WTC11 (cell line): ENCODE results near the gene PCDHB15. TPM values are rescaled to one million over a fixed set of nuclear protein-coding genes. Genes with fewer than 3 reads are reported as not detected.
"Not testable (repeated sequence)": the region's sequence is repeated elsewhere in the genome, so short reads cannot be mapped to it uniquely, and the experiment has no call there.

ENCODE experiments used
- ATAC-seq: fragments of 200-7000 bp; cut with Tn5 transposase; 2 replicates; pipeline ENCODE4 v1.10.0; 2021; ENCODE audit warnings: mild to moderate bottlenecking, moderate library complexity
- CTCF ChIA-PET: fragments of 300-600 bp; sonication (Branson Sonifier 250); formaldehyde crosslinking; loops from one replicate; lab custom pipeline; 2021; ENCODE audit warnings: antibody characterized with exemption; lab: Charles Lee
- POLR2A ChIA-PET: fragments of 350-600 bp; sonication (Branson Sonifier 250); formaldehyde crosslinking; loops from one replicate; lab custom pipeline; 2021; ENCODE audit warnings: antibody characterized with exemption; lab: Charles Lee
- DNase-seq: peaks from one replicate; pipeline ENCODE4 v3.0.0; 2021; ENCODE audit warnings: low spot score
- H3K27ac Mint-ChIP-seq: 2 replicates; pipeline ENCODE4 v1.8.0; 2021; ENCODE audit warnings: mixed read lengths
- H3K27me3 Mint-ChIP-seq: 2 replicates; pipeline ENCODE4 v1.8.0; 2021; ENCODE audit warnings: low read depth, mild to moderate bottlenecking, moderate library complexity, mixed read lengths
- H3K36me3 Mint-ChIP-seq: 2 replicates; pipeline ENCODE4 v1.8.0; 2021; ENCODE audit warnings: mixed read lengths
- H3K4me1 Mint-ChIP-seq: 2 replicates; pipeline ENCODE4 v1.8.0; 2022; ENCODE audit warnings: mixed read lengths
- H3K4me3 Mint-ChIP-seq: 2 replicates; pipeline ENCODE4 v1.8.0; 2021; ENCODE audit warnings: mild to moderate bottlenecking, moderate library complexity, mixed read lengths
- H3K9me3 Mint-ChIP-seq: 2 replicates; pipeline ENCODE4 v1.8.0; 2021; ENCODE audit warnings: mixed read lengths
- ATF1 ChIP-seq: sonication (generic); formaldehyde crosslinking; IDR thresholded peaks from 2 replicates; pipeline ENCODE4 v1.8.1; 2023; ENCODE audit warnings: mild to moderate bottlenecking, moderate library complexity, missing genetic modification reagents
- CTCF ChIP-seq: fragments of 200-600 bp; IDR thresholded peaks from 2 replicates; pipeline ENCODE4 v1.8.0; 2022; ENCODE audit warnings: antibody characterized with exemption
- FOXK1 ChIP-seq: sonication (generic); formaldehyde crosslinking; IDR thresholded peaks from 2 replicates; pipeline ENCODE4 v1.8.0; 2022; ENCODE audit warnings: mild to moderate bottlenecking, moderate library complexity, missing genetic modification reagents
- TEAD1 ChIP-seq: sonication (generic); formaldehyde crosslinking; IDR thresholded peaks from 2 replicates; pipeline ENCODE4 v1.8.0; 2022; ENCODE audit warnings: mild to moderate bottlenecking, missing genetic modification reagents
- USF1 ChIP-seq: sonication (generic); formaldehyde crosslinking; IDR thresholded peaks from 2 replicates; pipeline ENCODE4 v1.8.0; 2022; ENCODE audit warnings: mild to moderate bottlenecking, missing genetic modification reagents
- ZBTB43 ChIP-seq: sonication (generic); formaldehyde crosslinking; IDR thresholded peaks from 2 replicates; pipeline ENCODE4 v1.8.1; 2023; ENCODE audit warnings: mild to moderate bottlenecking, missing genetic modification reagents
- ZNF232 ChIP-seq: sonication (generic); formaldehyde crosslinking; IDR thresholded peaks from 2 replicates; pipeline ENCODE4 v1.8.0; 2022; ENCODE audit warnings: mild to moderate bottlenecking, missing genetic modification reagents
- ZNF425 ChIP-seq: fragments of 250-450 bp; sonication (Bioruptor Pico); conservative IDR thresholded peaks from 2 replicates; pipeline ENCODE4 v1.9.0; 2021; ENCODE audit warnings: mild to moderate bottlenecking
- total RNA-seq: library from RNA; stranded (reverse); gene quantifications from 3 replicates; pipeline ENCODE4 v1.2.3, GENCODE V29; 2021

PCDHB15 gene
- total RNA-seq, 1 experiment from 2014 or later = 8.4 TPM

GRCh38 chr5:141213656-141214339 lies 31.4 kb upstream of the PCDHB15 start, which contains the start of gene PCDHB13:
TSS of gene PCDHB13 (plus strand) at chr5:141213919. CDS start at chr5:141214124, 205 bp downstream.
- H3K27me3 Mint-ChIP-seq, H3K4me1 Mint-ChIP-seq, H3K27ac Mint-ChIP-seq, POLR2A ChIA-PET: not testable (repeated sequence)
- ATAC-seq = peak; percentile 90
- DNase-seq = peak; percentile 89
- CTCF ChIA-PET = interaction anchor here (0.7 to 2.4 kb wide), 20 partner anchors 10 to 344 kb away, joined by 3 to 20 read pairs (median 5); partner anchors contain the start of genes PCDHB10, PCDHB14, PCDHB15 and PCDHB16
- Mint-ChIP-seq H3K4me3 (peak within 1 kb of the TSS; percentile 58), H3K36me3 (peaks cover 25% of the 10 kb centered on the region), H3K9me3 (peaks cover 25% of the 10 kb centered on the region)
- peak; percentile 46; the same call in 1 of the 2 replicates for TF ChIP-seq CTCF

- H3K9me3 Mint-ChIP-seq = peaks cover 25% of the 10 kb centered on the region
- H3K27ac Mint-ChIP-seq, H3K4me1 Mint-ChIP-seq, POLR2A ChIA-PET, ATAC-seq, DNase-seq, H3K27me3 Mint-ChIP-seq: not testable (repeated sequence)
- CTCF ChIA-PET = interaction anchor here (0.9 to 2.4 kb wide), 13 partner anchors 9 to 343 kb away, joined by 3 to 20 read pairs (median 7); partner anchors contain the start of genes PCDHB14, PCDHB15, PCDHB16 and PCDHB2
- peak overlapping the region; percentile 19; the same call in 1 of the 2 replicates for H3K4me3 Mint-ChIP-seq
- peaks cover 25% of the 10 kb centered on the region for H3K36me3 Mint-ChIP-seq
These were observed 30.6 kb upstream of the PCDHB15 start for GRCh38 chr5:141214583-141214982.

- Mint-ChIP-seq H3K36me3 (peaks cover 22% of the 10 kb centered on the region), H3K9me3 (peaks cover 19% of the 10 kb centered on the region)
- H3K27ac Mint-ChIP-seq, POLR2A ChIA-PET, H3K27me3 Mint-ChIP-seq, H3K4me3 Mint-ChIP-seq, DNase-seq, ATAC-seq, H3K4me1 Mint-ChIP-seq: not testable (repeated sequence)
- CTCF ChIA-PET = interaction anchor here (2.4 kb wide), 1 partner anchor 80 kb away, joined by 9 read pairs; the partner anchor contains the start of gene PCDHB5
These were observed 29.7 kb upstream of the PCDHB15 start for GRCh38 chr5:141215504-141215903.

- CTCF ChIA-PET, POLR2A ChIA-PET, DNase-seq, ATAC-seq, H3K4me3 Mint-ChIP-seq, H3K27me3 Mint-ChIP-seq, H3K27ac Mint-ChIP-seq, H3K4me1 Mint-ChIP-seq: not testable (repeated sequence)
- H3K9me3 Mint-ChIP-seq = peaks cover 19% of the 10 kb centered on the region
- peaks cover 20% of the 10 kb centered on the region for H3K36me3 Mint-ChIP-seq
These were observed 29.2 kb upstream of the PCDHB15 start for GRCh38 chr5:141216035-141216434.

GRCh38 chr5:141223112-141223783 lies 21.9 kb upstream of the PCDHB15 start, which contains the start of gene PCDHB14:
TSS of gene PCDHB14 (plus strand) at chr5:141223343. CDS start at chr5:141223506, 163 bp downstream.
- H3K4me3 Mint-ChIP-seq = peak within 1 kb of the TSS; percentile 62
- H3K27ac Mint-ChIP-seq = peak within 1 kb of the TSS; percentile 19; the same call in 1 of the 2 replicates
- no peaks in the 10 kb centered on the region for H3K36me3 Mint-ChIP-seq
- CTCF ChIA-PET = interaction anchor here (0.6 to 3.4 kb wide), 89 partner anchors 9 to 738 kb away, joined by 3 to 56 read pairs (median 6); partner anchors contain the start of genes PCDHA1, PCDHA10, PCDHB10 and PCDHB11
- DNase-seq (no peak), ATAC-seq (peak; percentile 100)
- H3K4me1 Mint-ChIP-seq = peaks cover 11% of the 10 kb centered on the region
- no peaks in the 10 kb centered on the region for H3K9me3 Mint-ChIP-seq
- no peaks in the 10 kb centered on the region; the same call in none of the 2 replicates for H3K27me3 Mint-ChIP-seq
- TF ChIP-seq FOXK1 (no peak), ZNF232 (CRISPR knock-in tag) (no peak), ZBTB43 (CRISPR knock-in tag) (no peak), TEAD1 (CRISPR knock-in tag) (no peak), ZNF425 (CRISPR knock-in tag) (no peak), USF1 (no peak), ATF1 (CRISPR knock-in tag) (no peak)
- POLR2A ChIA-PET = interaction anchor here (0.6 to 1.2 kb wide), 5 partner anchors 11 to 189 kb away, joined by 3 to 7 read pairs (median 3); partner anchors contain the start of genes PCDHB15 and PCDHGA10

- H3K36me3 Mint-ChIP-seq, H3K27ac Mint-ChIP-seq, DNase-seq, H3K9me3 Mint-ChIP-seq, POLR2A ChIA-PET, H3K4me3 Mint-ChIP-seq, ATAC-seq, H3K27me3 Mint-ChIP-seq: not testable (repeated sequence)
- H3K4me1 Mint-ChIP-seq = peaks cover 16% of the 10 kb centered on the region
- CTCF ChIA-PET = interaction anchor here (3.4 kb wide), 2 partner anchors 9 to 336 kb away, joined by 37 to 43 read pairs; no protein-coding TSS in a partner anchor
These were observed 20.4 kb upstream of the PCDHB15 start for GRCh38 chr5:141224844-141225243.

- H3K4me1 Mint-ChIP-seq = peaks cover 16% of the 10 kb centered on the region
- H3K27ac Mint-ChIP-seq, H3K9me3 Mint-ChIP-seq, H3K4me3 Mint-ChIP-seq, DNase-seq, ATAC-seq, POLR2A ChIA-PET, H3K27me3 Mint-ChIP-seq, H3K36me3 Mint-ChIP-seq: not testable (repeated sequence)
- CTCF ChIA-PET = interaction anchor here (0.6 to 3.4 kb wide), 3 partner anchors 9 to 367 kb away, joined by 3 to 43 read pairs (median 37); no protein-coding TSS in a partner anchor
These were observed 19.8 kb upstream of the PCDHB15 start for GRCh38 chr5:141225421-141225820.
